HG02885 (cell line): ENCODE results near the gene GNG7.
"Not testable (repeated sequence)": the region's sequence is repeated elsewhere in the genome, so short reads cannot be mapped to it uniquely, and the experiment has no call there.

Source experiments
- ATAC-seq: cut with Tn5 transposase; IDR thresholded peaks from one replicate; pipeline ENCODE4 v1.9.1; 2021; ENCODE audit warnings: mild to moderate bottlenecking; ENCODE audit not compliant: unreplicated experiment, poor library complexity

The GNG7 gene

DNA sequence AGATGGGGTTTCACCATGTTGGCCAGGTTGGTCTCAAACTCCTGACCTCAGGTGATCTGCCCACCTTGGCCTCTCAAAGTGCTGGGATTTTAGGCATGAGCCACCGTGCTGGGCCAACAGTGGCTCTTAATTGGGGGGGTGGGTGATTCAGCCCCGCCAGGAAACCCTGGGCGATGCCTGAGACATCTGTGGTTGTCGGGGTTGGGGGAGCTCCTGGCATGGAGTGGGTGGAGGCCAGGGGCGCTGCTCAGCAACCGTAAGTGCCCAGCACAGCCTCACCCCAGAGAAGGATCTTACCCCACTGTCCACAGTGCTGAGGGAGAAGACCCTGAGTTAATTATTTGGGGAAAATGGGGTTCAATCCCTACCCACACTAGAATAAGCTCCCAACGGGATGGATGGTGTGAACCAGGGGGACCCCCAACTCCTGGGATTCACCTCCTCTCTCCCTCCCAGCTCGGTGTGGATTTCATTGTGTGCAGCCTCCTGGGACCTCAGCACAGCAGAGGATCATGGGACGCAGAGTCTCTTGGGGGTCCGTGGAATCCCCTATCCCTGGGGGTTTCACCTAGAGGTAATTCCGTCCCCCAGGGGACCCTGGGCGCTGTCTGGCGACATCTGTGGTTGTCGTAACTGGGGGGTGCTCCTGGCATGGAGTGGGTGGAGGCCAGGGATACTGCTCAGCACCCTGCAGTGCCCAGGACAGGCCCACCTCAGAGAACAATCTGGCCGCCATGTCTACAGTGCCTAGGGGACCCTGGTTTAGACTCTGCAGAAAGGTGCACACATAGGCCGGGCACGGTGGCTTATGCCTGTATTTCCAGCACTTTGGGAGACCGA is 157.7 kb downstream of the GNG7 start:
- no peak for ATAC-seq

DNA sequence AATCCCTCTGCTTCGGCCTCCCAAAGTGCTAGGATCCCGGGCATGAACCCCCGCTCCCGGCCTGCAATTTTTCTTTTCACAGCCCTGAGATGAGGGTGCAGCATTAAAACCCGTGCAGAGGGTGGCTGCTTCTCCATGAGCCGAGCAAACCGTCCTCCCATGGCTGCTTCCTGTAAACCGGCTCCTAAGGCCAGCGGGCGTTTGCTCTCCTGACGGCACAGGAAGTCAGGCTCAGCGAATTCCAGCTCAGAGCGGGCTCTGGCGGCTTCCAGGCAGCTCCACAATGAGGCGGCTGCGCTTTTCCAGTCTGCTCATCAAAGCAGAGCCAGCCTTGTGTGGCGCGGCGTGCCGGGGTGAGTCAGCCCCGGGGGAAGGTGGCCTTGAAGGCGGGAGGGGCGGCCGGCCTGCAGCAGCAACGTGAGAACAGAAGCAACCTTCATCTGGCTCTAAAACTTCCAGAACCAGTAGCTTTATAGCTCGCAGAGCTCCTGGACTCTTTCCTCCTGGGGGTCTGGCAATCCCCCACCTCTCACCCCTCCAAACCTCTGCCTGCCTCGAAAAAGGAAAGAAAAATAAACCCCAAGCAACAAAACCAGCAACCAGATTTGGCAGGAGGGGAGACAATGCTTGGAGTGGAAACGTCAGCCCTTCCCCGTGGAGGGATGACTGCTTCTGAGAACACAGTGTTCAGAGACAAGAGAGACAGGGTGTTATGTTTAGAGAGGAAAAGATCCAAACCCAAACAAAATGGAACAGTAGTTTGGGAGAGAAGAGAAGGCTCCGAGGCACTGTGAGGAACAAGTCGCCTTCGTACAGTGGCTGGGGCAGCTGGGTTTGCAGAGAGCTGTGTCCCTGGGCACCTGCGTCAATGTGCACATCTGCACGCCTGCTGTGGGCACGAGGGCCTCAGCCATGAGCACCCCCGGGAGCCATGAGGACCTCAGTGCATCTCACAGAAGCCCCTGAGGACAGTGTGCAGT is 158.7 kb downstream of the GNG7 start:
- ATAC-seq: no peak

GRCh38 chr19:2543072-2543462 is 159.4 kb downstream of the GNG7 start:
- not testable (repeated sequence) for ATAC-seq

DNA sequence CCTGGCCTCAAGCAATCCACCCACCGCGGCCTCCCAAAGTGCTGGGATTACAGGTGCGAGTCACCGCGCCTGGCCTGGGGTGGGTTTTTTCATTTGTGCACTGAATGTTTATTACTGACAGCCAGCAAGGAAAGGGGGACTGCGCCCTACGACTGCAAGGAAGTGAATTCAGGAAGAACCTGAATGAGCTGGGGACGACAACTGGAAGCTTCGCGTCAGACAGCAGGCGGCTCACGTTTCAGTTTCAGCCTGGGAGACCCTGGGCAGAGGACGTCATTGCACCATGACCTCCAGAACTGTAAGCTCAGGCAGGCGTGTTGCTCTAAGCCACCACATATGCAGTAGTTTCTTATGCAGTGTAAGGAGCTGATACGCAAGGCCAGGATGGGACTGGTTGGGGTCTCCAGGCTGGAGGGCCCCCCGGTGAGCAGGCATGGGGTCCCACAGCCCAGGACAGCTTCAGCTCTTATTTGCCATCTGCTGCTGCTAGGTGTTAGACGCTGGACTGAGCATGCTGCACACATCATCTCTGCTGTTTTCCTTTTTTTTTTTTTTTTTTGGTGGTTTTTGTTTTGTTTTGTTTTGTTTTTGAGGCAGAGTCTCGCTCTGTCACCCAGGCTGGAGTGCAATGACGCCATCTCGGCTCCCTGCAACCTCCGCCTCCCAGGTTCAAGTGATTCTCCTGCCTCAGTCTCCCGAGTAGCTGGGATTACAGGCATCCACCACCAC is 160.0 kb downstream of the GNG7 start:
- no peak for ATAC-seq

- no peak for ATAC-seq
These were observed 161.6 kb downstream of the GNG7 start for GRCh38 chr19:2540646-2541454.

GRCh38 chr19:2540251-2540645 is 162.2 kb downstream of the GNG7 start:
- no peak for ATAC-seq

GRCh38 chr19:2538096-2538757 is 164.3 kb downstream of the GNG7 start:
- ATAC-seq: no peak

DNA sequence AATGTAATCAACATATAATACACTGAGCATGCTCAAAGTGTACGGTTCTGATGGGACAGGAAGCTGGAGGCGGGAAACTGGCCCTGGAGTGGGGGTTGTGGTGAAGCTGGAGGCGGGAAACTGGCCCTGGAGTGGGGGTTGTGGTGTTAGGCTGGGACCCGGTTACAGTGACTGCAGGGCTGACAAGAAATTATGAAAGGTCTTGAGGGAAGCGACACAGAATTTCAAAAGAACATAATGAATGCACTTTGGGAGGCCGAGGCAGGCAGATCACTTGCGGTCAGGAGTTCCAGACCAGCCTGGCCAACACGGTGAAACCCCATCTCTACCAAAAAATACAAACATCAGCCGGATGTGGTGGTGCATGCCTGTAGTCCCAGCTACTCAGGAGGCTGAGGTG is 164.9 kb downstream of the GNG7 start:
- ATAC-seq: not testable (repeated sequence)

- no peak for ATAC-seq
These were observed 166.0 kb downstream of the GNG7 start for GRCh38 chr19:2536461-2536860.

- no peak for ATAC-seq
These were observed 168.0 kb downstream of the GNG7 start for GRCh38 chr19:2534423-2535013.

GRCh38 chr19:2533686-2534422 is 168.6 kb downstream of the GNG7 start:
- no peak for ATAC-seq

DNA sequence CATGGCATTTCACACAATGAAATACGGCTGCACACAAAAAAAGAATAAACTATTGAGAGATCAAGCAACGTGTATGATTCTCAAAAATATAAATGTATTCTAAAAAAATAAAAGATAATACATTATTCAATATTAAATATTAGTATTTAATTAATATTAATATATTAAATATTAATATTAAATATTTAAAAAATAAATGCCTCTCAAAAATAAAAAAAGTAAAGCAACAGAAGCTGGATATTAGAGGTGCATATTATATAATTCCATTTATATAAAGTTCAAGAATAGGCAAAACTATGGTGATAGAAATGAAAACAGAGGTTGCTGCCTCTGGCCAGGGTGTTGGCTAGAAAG is 169.4 kb downstream of the GNG7 start:
- ATAC-seq: no peak

- no peak for ATAC-seq
These were observed 170.0 kb downstream of the GNG7 start for GRCh38 chr19:2532252-2533071.

GRCh38 chr19:2529942-2530341 is 172.6 kb downstream of the GNG7 start:
- ATAC-seq: not testable (repeated sequence)

- ATAC-seq: no peak
These were observed 173.0 kb downstream of the GNG7 start for GRCh38 chr19:2529473-2529918.

DNA sequence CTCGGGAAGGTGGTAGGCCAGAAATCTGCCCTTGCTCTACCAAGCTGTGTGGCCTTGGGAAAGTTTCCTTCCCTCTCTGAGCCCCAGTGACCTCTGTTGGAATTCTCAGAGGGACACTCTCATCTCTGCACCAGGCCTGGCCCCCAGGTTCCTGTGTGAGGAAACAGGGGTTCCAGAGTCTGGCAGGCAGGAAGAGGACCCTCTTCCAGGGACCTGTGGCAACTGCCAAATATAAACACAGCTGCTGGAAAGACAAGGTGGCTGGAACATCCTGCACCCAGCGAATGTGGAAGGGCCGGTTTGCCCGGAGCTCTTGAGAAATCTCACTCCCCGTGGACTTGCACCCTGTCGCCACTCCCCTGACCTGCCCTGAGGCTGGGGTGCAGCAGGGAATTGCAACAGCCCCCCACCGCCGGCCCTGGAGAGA is 173.8 kb downstream of the GNG7 start:
- ATAC-seq: no peak

DNA sequence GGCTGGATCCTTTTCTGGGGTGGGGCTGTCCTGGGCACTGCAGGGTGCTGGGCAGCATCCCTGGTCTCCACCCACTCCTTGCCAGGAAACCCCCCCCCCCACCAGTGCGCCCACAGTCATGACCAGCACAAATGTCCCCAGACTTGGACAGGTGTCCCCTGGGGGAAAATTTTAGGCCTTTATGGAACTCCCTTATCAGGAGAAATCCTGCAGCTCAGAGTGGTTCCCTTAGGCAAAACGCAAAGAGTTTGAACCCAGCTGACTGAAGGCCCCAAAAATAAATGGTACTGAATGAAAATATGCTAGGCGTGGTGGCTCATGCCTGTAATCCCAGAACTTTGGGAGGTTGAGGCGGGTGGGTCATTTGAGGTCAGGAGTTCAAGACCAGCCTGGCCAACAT is 174.8 kb downstream of the GNG7 start:
- ATAC-seq: no peak
